ENCODE data around the gene MYT1.
"Not testable (repeated sequence)": the region's sequence is repeated elsewhere in the genome, so short reads cannot be mapped to it uniquely, and the experiment has no call there.

MYT1 gene

DNA sequence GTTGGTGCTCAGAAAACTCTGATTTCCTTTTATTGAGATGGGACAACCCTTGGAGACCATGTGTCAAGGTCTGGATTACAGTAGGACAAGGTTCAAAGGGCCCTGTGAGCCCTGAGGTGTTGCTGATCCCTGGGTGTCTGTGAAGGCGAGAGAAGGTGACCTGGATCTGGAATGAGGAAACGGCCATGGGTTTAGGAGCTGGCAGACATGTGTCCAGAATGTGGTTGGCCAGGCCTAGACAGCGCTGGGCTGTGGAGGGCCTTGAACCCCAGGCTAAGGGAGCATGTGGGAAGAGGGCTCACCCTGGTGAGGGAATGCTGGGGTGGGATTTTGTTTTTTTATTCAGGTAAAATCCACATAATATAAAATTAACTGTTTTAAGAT is 116.2 kb downstream of the MYT1 start:
- no peak for DNase-seq

DNA sequence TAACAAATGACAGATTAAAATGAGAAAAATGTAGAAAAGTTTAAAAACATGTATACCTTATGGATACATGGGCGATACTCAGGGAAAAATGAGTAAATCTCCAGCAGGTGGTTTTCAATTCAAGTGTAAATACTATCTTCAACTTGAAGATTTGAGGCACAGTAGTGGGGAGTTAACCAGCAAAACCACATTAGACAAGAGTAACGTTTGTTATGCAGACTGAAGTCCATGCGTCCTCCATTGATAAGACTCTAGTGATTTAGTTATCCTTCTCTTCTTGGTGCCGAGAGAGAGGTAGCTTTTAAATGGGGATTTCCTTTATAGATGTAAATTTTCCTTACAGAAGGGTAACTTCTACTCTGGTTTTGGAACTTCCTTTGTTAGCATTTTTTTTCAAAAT is 119.4 kb downstream of the MYT1 start:
- no peak for DNase-seq

DNA sequence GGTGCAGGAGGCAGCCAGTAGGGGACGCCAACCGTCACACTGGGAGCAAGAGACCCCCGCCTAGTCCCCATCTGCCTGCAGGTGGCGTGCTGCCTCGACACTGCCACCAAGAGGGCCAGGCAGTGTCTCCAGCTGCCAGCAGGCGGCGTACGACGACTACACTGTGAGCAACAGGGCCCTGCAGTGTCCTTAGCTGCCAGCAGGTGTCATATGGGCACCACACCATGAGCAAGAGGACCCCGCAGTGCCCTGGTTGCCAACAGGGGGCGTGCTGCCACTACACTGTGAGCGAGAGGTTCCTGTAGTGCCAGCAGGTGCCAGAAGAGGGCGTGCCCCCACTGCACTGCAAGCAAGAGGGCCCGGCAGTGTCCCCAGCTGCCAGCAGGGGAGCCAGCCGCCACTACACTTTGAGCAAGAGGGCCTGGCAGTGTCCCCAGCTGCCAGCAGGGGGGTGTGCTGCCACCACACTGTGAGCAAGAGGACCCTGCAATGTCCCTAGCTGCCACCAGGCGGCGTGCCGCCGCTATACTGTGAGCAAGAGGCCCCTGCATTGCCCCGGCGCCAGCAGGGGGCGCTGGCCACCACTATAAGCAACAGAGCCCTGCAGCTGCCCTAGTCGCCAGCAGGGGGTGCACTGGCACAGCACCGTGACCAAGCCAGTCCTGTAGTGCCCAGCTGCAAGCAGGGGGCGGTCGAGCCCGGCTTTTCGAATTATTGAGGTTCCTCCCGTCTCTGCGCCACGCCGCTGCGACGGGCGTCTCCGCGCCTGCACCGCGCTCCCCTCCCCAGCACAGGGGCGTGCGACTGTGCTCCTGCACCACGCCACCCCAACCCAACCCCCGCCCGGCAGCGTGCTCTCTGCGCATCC is 121.6 kb downstream of the MYT1 start:
- peak; percentile 8 for DNase-seq

GRCh38 chr20:64286447-64287263 is 122.4 kb downstream of the MYT1 start:
- DNase-seq: not testable (repeated sequence)

DNA sequence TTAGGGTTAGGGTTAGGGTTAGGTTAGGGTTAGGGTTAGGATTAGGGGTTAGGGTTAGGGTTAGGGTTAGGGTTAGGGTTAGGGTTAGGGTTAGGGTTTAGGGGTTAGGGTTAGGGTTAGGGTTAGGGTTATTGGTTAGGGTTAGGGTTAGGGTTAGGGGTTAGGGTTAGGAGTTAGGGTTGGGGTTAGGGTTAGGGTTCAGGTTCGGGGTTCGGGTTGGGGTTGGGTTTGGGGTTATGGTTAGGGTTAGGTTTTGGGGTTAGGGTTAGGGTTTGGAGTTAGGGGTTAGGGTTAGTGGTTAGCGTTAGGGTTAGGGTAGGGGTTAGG is 123.0 kb downstream of the MYT1 start:
- DNase-seq: not testable (repeated sequence)

Measured in NCI-H2081 treated with DMSO at 0.1 percent for 48 hours (cell line).